HG03521 (cell line): ENCODE results near the gene THBS2.
"Not testable (repeated sequence)": the region's sequence is repeated elsewhere in the genome, so short reads cannot be mapped to it uniquely, and the experiment has no call there.

ENCODE experiments used
- ATAC-seq: cut with Tn5 transposase; IDR thresholded peaks from one replicate; pipeline ENCODE4 v1.9.1; 2021; ENCODE audit warnings: mild to moderate bottlenecking, moderate library complexity; ENCODE audit not compliant: unreplicated experiment

The THBS2 gene

DNA sequence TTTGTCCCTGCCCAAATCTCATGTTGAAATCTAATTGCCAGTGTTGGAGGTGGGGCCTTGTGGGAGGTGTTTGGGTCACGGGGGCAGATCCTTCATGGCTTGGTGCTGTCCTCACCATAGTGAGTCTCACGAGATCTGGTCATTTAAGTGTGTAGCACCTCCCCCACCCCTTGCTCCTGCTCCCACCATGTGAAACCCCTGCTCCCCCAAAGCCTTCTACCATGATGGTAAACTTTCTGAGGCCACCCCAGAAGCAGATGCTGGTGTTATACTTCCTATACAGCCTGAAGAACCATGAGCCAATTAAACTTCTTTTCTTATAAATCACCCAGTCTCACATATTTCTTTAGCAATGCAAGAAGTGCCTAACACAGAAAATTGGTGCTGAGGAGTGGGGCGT is 19.9 kb upstream of the THBS2 start:
- no peak for ATAC-seq

GRCh38 chr6:169271877-169272216 is 18.2 kb upstream of the THBS2 start:
- no peak for ATAC-seq

- ATAC-seq: no peak
These were observed 17.7 kb upstream of the THBS2 start for GRCh38 chr6:169271158-169271876.

GRCh38 chr6:169270077-169270380 is 16.4 kb upstream of the THBS2 start:
- not testable (repeated sequence) for ATAC-seq

GRCh38 chr6:169269180-169270076 is 15.8 kb upstream of the THBS2 start:
- ATAC-seq: no peak

DNA sequence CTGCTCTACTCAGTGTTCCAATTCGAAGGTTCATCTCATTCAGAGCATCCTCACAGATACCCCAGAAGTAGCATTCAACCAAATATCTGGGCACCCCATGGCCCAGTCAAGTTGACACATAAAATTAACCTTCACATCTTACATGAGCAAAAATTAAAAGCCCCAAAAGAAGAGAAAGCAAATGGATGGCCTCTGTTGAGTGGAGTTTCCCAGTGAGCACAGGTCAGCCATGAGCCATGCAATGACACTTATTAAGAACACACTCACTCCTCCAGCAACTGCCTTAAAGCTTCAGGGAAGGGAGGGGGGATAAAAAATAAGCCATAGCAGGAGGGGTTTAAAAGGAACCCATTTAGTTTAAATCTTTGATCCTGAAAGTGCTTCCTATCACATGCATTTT is 14.6 kb upstream of the THBS2 start:
- ATAC-seq: no peak

DNA sequence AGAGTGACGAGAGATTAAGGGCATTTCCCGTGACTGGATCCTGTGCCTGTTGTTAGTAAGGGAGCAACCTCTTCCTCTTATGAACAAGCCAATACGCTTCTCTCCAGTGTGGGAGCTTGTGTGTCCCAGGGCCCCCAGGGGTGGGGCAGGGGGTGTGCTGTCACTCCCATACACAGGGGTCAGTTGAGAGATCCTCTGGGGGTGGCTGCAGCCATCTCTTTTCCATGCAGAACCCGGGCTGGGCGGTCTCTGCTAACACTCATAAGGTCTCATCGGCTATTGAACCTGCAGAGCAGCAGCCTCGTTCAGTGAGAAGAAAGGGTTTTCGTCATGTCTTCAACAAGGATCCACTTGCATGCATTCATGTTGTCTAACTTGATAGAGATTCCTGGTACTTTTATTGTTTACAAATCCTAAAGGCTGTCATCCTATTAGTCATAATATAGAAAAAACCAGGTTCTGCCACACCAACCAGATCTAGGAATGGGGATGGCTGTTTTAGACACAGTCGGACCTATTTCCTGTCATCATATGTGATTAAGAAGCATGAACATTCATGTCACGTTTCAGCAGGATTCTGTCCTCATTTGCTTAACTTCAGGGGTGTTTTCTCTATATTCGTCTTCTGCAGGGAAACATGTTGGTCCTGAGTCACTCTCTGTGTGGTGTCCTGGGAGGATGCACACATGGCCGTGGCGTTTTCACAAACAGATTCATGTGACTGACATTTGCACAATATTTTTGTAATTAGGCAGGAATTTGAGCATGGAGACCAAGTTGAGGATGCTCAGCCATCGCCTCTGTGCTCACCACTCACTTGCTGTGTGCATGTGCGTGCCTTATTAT is 13.3 kb upstream of the THBS2 start:
- no peak for ATAC-seq

DNA sequence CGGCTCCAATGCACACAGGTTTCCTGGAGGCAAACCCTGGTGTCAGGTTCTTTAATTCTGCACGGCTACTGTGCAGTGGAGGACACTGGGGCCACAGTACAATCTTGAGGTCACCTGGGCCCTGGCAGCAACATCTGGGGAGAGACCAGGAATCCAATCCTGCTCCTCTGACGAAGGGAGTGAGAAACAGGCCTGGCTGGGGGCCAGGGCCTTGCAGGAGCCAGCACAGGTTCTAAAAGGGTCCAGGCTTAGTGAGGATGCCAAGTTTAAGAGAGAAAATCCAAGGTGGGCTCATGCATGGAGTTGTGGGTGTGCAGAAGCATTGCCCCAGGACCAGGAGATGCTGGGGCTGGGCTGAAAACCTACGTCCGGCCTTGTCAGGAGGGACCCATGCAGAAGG is 12.6 kb upstream of the THBS2 start:
- no peak for ATAC-seq

DNA sequence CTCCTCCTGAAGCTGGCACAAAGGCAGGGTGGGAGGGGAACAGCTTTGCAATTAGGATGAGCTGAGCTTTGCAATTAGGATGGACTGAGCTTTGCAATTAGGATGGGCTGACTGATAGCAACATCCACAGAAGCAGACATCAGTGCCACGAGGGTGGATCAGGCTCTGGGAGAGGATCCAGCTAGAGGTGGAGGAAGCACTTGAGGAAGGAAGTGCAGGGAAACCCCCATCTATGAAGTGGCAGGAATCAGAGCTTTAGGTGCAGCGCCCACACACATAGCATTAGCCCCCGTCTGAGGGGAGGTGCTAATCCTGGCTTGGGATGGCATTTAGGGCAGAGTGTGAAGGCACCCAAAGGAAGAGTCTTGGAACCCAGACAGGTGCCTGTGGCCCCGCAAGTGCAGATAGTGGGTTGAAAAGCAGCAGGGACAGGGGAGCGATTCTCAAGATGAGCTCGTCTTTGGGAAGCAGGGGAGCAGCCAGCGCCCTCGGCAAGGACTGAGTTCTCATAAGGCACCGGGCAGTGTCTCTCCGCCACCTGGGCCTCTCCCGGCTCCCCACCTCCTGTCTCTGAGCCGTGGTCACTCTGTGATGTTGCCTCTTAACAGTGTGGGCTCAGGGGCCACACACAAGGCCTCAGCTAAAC is 12.0 kb upstream of the THBS2 start:
- ATAC-seq: no peak

DNA sequence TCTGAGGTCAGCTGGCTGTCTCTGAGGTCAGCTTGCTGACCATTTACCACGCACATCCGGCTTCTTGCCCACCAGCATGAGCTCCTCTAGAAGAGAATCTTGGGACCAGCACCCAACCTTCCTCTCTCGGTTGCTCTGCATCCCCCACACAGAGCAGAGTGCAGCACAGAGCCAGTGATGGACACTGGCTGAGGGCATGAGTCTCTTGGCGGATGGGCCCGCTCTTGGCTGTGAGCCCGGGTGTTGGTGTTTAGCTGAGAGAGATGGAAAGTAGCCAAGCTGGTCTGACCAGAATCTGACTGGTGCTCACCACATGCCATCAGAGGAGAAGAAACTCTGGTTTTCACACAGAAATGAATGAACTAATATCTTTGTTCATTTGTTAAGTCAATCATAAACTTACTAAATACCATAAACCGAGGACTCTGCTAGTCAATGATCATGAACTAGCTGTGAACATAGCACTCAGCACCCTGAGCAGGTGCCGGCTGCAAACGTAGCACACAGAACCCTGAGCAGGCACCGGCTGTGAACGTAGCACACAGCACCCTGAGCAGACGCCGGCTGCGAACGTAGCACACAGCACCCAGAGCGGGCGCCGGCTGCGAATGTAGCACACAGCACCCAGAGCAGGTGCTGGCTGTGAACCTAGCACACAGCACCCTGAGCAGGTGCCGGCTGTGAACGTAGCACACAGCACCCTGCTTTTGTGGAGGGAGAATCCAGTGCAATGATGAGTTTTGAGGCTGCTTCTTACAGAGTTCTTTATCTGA is 10.4 kb upstream of the THBS2 start:
- no peak for ATAC-seq

DNA sequence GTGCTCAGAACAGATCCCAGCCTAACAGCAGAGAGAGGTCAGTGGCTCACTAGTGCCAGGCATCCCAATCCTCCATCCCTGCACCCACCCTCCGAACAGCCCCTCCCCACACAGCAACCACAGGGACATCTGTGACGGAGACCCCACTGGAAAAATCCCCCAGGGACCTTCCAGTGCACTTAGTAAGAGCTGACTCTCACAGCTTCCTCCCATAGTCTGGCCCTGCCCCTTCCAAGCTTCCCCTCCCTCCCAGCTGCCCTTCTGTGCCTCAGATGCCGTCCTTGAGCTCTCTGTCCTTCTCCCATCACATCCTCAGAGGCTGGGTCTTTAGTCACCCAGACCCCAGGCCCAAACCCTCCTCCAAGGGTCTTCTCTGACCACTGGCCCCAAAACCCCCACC is 9.7 kb upstream of the THBS2 start:
- no peak for ATAC-seq

- ATAC-seq: not testable (repeated sequence)
These were observed 9.0 kb upstream of the THBS2 start for GRCh38 chr6:169262602-169263001.

DNA sequence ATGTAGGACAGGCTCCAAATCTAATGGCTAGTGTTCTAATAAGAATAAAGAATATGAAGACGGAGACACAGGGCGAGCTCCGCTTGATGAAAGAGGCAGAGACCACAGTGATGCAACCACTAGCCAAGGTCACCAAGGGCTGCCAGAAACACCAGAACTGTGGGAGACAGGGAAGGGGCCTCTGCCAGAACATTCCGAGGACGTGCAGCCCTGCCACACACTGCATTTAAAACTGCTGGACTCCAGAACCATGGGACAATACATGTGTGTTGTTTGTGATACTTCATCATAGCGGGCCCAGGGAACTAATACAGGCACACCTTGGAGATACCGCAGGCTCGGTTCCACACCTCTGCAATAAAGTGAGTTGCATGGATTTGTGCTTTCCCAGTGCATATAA is 2.9 kb upstream of the THBS2 start:
- no peak for ATAC-seq

DNA sequence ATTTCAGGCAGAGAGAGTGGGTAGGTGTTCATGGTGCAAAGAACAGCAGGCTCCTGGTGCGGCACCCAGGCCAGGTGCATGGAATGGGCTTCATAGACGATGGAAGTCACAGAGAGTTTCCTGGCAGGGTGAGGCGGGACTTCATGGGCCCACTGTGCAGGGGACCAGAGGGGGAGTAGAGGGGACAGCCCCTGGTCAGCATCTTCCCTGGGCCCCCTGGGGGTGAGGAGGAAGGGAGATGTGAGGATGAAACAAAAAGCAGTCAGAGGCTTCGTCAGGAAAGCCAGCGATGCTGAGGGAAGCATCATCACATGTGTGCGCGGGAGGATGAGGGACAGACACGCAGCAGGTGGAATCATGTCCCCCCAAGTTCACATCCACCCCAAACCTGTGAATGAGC is 2.4 kb upstream of the THBS2 start:
- ATAC-seq: no peak

DNA sequence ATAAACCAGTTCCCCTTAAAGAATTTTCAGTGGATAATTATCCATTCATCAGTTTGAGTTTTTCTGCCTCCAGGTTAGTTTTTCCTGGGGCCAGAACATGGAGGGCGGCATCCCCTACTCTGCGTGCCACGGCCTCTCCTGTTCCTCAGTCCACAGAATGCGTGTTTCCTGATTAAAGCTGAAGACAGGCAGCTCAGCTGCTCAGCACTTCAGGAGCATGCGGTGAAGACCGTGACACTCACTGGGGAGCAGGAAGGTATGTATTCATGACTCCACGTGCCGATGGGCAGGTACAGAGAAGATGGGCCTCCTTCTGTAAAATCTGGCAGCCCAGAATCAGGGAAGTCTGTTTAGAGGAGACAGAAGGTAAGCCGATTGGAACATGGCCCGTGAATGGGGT is 2.0 kb upstream of the THBS2 start:
- no peak for ATAC-seq

GRCh38 chr6:169254456-169255316 is 1.0 kb upstream of the THBS2 start:
- no peak for ATAC-seq

DNA sequence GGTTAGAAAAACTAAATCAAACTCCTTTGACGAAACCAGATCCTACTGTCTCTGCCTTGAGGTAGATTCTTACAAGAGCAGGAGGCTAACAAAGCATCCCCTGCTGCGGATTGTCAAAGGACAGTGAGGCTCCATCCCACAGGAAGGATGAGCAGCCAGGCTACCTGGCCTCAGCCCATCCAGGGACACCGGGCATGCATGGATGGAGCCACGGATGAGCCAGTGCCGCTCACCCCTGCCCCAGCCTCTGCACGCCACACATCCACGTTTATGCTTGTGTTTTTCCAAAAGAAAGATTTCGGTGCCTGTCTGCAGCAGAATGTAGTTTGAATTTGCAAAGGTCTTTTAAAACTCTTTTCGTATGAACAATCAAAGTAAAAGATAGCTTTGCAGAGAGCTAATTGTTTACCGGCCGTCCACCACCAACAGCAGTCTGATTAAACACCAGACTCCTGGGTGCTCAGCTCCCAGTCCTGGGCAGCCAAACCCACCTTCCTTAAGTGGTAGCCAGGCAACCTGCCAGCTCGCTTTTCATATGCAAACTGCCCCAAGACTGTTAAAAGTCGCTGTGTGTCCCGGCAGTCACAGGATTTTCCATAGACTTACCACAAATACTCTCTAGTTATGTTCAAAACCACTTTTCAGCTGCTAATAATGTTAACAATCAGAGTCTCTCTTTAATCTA is 999 bp downstream of the THBS2 start:
- no peak for ATAC-seq

- ATAC-seq: no peak
These were observed 1.7 kb downstream of the THBS2 start for GRCh38 chr6:169251822-169252504.
